HG03064 (cell line): Measurements from ENCODE around the gene CCDC159.

Experiments used
- ATAC-seq: cut with Tn5 transposase; IDR thresholded peaks from one replicate; pipeline ENCODE4 v1.9.1; 2021; ENCODE audit warnings: low read depth; ENCODE audit not compliant: unreplicated experiment

Gene CCDC159

DNA sequence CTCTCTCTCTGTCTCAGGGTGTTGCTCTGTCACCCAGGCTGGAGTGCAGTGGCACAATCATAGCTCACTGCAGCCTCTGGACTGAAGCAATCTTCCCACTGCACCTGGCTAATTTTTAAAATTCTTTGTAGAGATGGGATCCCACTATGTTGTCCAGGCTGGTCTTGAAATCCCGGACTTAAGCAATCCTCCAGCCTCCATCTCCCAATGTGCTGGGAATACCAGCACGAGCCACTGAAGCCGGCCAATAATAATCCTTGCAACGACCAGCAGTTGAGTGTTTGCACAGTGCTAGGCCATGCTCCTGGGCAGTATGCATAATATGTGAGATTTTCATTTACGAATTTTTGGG, 38.4 kb downstream of the CCDC159 start:
- ATAC-seq = no peak

DNA sequence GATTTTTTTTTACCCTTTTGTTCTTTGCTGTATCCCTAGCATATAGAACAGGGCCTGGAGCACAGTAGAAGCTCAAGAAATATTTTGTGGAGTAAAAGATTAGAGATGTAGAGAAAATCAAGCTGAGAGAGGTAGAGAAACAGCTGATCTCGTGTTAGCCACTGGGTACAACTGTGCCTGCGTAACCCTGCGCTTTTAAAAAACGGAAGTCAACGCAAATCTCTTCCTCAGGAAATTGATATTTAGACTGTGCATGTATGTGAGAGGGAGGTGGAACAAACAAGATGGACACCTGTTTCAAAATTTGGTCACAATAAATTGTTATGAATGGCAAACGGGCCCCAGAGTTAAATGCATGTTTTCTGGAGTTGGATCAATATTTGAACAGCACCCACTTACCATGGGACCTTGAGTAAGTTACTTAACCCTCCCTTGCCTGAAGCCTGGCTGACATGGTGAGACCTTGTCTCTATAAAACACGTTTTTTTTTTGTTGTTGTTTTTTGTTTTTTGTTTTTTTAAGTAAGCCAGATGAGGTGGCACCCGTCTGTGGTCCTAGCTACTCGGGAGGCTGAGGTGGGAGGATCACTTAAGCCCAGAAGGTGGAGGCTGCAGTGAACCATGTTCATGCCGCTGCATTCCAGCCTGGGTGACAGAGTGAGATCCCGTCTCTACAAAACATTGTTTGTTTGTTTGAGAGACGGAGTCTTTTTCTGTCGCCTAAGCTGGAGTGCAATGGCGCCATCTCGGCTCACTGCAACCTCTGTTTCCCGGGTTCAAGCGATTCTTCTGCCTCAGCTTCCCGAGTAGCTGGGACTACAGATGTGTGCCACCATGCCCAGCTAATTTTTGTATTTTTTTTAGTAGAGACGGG, 41.1 kb downstream of the CCDC159 start:
- no peak for ATAC-seq

DNA sequence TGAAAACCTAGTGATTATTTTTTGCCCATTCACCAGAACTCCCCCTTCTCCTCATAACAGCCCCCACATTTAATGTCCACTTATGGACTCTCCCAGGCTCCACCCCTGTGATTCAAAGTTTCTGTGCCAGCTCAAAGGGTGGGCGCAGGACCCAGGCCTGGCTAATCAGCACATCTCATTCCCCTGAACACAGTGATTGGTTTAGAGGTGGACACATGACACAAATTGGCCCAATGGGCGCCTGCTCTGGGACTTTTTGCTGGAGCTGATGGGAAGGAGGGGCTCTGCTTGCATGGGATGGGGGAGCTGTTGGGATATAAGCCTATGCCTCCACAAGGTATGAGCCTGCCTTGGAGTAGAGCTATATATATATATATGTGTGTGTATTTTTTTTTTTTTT, 44.0 kb downstream of the CCDC159 start:
- no peak for ATAC-seq

DNA sequence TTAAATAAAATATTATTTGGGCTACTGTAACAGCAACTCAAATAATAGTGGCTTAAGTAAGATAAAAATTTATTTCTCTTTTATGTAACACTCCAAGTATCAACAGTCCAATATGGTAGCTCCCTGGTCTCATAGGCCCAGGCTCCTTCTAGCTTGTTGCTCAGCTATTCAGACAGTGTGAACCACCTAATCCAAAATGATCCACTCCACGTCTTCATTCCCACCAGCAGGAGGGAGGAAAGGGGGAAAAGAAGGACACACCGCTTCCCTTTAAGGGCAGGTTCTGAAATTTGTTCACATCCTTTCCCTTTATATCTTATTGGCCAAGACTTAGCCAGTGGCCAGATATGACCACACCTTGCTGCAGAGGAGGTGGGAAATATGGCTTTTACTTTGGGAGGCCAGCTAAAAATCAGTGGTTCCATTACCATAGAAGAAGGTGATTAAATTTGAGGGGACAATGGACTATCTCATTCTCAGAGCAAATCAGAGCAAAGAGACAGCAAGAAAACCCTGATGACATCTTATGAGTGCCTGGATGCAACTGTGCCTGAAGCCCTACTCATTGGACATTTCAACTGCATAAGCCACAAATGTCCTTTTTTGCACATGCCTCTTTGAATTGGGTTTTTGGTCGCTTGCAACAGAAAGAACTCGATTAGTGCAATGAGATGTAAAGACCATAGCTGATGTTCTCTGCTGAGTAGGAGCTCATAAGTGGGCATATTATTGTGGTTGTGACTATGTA, 44.8 kb downstream of the CCDC159 start:
- no peak for ATAC-seq

DNA sequence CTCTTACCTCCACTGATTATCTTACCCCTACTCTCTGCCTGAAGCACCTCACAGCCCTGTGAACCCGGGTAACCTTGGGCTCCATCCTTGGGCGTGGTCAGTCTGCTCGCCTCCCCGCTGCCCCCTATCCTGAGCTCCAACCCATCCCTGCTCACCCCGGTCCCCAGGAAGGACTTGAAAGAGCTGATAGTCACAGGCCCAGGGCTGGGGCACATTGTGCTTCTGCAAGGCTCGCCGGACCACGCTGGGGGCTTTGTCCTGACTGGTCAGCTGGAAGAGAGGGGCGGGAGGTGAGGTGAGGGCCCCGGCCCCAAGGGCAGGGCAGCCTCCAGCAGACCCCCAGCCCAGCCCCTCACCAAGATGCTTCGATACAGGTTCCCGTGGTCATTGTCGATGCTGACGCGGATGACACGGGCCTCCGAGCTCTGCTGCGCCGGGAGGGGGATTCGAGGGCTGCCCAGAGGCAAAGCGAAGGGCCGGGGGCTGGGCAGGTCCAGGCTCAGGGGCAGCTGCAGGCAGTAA, 50.8 kb downstream of the CCDC159 start:
- ATAC-seq = no peak

DNA sequence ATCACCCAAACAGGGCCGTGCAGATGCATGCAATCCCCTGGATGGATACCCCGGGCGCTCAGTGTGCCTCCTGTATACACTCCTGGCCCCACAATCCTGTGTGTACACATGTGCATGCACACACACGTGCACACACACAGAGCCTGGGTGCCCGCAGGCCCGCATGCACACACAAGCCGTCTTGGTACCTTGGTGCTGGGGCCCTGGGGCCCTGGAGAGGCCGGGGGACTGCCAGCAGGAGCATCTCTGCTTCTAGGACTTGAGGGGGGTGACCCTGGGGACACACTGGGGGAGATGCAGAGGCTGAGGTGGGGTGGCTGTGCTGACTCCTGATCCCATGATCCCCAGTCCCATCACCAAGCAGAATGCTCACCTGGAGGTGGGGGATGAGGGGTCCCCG, 53.3 kb downstream of the CCDC159 start:
- ATAC-seq = no peak

DNA sequence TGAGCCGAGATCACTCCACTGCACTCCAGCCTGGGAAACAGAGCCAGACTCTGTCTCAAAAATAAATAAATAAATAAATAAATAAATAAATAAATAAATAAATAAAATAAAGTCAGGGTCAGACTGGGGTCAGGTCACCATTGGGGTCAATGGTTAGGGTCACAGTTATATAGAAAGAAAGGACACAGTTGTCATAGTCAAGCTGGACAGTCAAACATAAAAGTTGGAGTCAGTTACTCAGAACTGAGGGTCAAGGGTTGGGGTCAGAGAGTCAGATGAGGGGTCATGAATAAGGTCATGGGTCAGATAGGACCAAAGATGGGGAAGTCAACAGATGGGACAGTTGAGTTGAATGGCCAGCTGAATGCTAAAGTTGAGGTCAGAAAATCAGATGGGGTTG, 54.5 kb downstream of the CCDC159 start:
- no peak for ATAC-seq

DNA sequence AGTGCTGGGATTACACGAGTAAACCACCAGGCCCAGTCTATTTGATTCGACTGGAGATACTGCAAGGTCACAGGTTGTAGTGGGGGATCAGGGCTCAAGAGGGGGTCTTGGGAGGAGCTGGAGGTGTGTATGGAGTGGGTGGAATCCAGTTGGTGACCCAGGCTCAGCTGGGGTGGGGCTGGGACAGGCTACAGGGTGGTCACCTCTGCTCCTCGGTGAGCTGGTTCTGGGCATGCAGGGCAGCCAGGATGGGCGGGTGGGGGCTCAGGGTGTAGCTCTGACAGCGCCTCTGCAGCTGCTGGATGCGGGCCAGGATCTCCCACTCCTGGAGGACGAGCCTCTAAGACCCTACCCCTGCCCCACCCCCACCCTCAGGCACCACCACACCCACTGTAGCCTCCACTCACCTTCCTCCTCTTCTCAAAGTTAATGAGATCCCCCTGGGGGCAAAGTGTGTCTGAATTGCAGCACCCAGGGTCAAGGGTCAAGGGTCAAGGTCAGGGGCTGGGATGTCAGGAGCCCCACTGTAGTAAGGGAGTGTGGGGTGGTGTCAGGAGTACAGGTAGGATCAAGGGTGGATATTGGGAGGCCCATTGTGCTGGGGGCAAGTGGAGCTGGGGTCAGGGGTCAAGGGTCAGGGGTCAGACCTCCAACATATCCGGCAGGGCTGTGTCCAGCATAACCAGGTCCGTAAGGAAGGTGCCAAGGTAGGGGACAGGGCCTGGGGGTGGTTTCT, 55.7 kb downstream of the CCDC159 start:
- no peak for ATAC-seq
